Activated CD8-positive, alpha-beta T cell treated with anti-CD3 and anti-CD28 coated beads, Interleukin-2, amount 10 ng/mL, durations not matched to agents 7 days and 5 days (primary cell): Measurements from ENCODE around the gene AKAP13. TPM values are rescaled to one million over a fixed set of nuclear protein-coding genes. Genes with fewer than 3 reads are reported as not detected.
"Not testable (repeated sequence)": the region's sequence is repeated elsewhere in the genome, so short reads cannot be mapped to it uniquely, and the experiment has no call there.

Source experiments
- ATAC-seq: fragments of 150-1000 bp; cut with Tn5 transposase; one replicate; pipeline ENCODE4 v1.10.0; 2021; ENCODE audit warnings: moderate library complexity
- CTCF ChIA-PET: fragments of 350-600 bp; sonication (Branson Sonifier 250); formaldehyde crosslinking; loops from one replicate; lab custom pipeline; 2021; ENCODE audit warnings: antibody characterized with exemption; lab: Charles Lee
- POLR2A ChIA-PET: fragments of 350-600 bp; sonication (Branson Sonifier 250); formaldehyde crosslinking; loops from one replicate; lab custom pipeline; 2021; ENCODE audit warnings: antibody characterized with exemption; lab: Charles Lee
- DNase-seq: peaks from one replicate; pipeline ENCODE4 v3.0.0-alpha.2; 2020
- H3K27ac Mint-ChIP-seq: one replicate; pipeline ENCODE4 v1.8.0; 2021; ENCODE audit warnings: mild to moderate bottlenecking, mixed read lengths
- H3K27me3 Mint-ChIP-seq: one replicate; pipeline ENCODE4 v1.8.0; 2021; ENCODE audit warnings: low read depth, mixed read lengths
- H3K36me3 Mint-ChIP-seq: one replicate; pipeline ENCODE4 v1.8.0; 2021; ENCODE audit warnings: low read depth, mixed read lengths
- H3K4me1 Mint-ChIP-seq: one replicate; pipeline ENCODE4 v1.8.0; 2021; ENCODE audit warnings: low read depth, mixed read lengths
- H3K4me3 Mint-ChIP-seq: one replicate; pipeline ENCODE4 v1.8.0; 2021; ENCODE audit warnings: mild to moderate bottlenecking, mixed read lengths
- H3K9me3 Mint-ChIP-seq: one replicate; pipeline ENCODE4 v1.8.0; 2022; ENCODE audit warnings: mixed read lengths; ENCODE audit not compliant: insufficient read depth
- total RNA-seq, 2 experiments: library from RNA; stranded (reverse); gene quantifications; one replicate each; pipeline ENCODE4 v1.2.3, GENCODE V29; 2021

The AKAP13 gene
- total RNA-seq, 2 experiments from 2014 or later: 112 to 117 TPM

GRCh38 chr15:85525755-85526154 lies 145.4 kb downstream of the AKAP13 start:
- no peak for ATAC-seq
- H3K27me3 Mint-ChIP-seq: no peaks in the 10 kb centered on the region
- no peak overlapping the region for H3K4me3 Mint-ChIP-seq
- H3K36me3 Mint-ChIP-seq: peaks cover 17% of the 10 kb centered on the region
- no peaks in the 10 kb centered on the region for H3K9me3 Mint-ChIP-seq
- ChIA-PET CTCF (interaction anchor here (1.4 kb wide), 1 partner anchor 36 kb away, joined by 3 read pairs; no protein-coding TSS in a partner anchor), POLR2A (interaction anchor here (0.5 kb wide), 1 partner anchor 28 kb away, joined by 3 read pairs; no protein-coding TSS in a partner anchor)
- H3K27ac Mint-ChIP-seq: no peak overlapping the region
- DNase-seq: no peak
- peaks cover 15% of the 10 kb centered on the region for H3K4me1 Mint-ChIP-seq

- ChIA-PET POLR2A (interaction anchor here (0.7 kb wide), 1 partner anchor 19 kb away, joined by 3 read pairs; no protein-coding TSS in a partner anchor), CTCF (interaction anchor here (1.1 to 2.9 kb wide), 5 partner anchors 14 to 196 kb away, joined by 3 to 8 read pairs (median 5); no protein-coding TSS in a partner anchor)
- H3K4me1 Mint-ChIP-seq: peaks cover 15% of the 10 kb centered on the region
- no peak for ATAC-seq
- no peaks in the 10 kb centered on the region for H3K27me3 Mint-ChIP-seq
- H3K27ac Mint-ChIP-seq: no peak overlapping the region
- H3K4me3 Mint-ChIP-seq: no peak overlapping the region
- no peaks in the 10 kb centered on the region for H3K9me3 Mint-ChIP-seq
- H3K36me3 Mint-ChIP-seq: peaks cover 13% of the 10 kb centered on the region
- no peak for DNase-seq
Measured at GRCh38 chr15:85527895-85528294, 147.5 kb downstream of the AKAP13 start.

DNA sequence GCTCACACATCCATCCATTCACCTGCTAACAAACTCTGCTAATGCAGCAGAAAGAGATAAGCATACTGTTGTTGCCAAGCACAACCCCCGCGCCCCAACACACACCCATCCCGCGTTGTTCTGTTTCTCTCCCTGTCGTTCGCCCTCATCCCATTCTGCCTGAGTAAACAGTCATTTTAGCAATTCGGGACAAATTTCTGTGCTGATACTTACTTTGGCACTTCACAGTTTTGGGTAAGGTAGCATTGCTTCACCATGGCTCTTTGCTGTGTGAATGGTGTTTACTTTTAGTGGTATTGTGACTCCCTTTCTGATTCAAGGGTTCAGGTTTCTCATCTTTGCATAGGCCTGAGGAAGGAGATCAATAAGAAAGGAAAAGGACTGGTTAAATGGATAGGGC lies 149.7 kb downstream of the AKAP13 start:
- Mint-ChIP-seq H3K27me3 (no peaks in the 10 kb centered on the region), H3K9me3 (no peaks in the 10 kb centered on the region), H3K4me3 (no peak overlapping the region), H3K4me1 (peaks cover 24% of the 10 kb centered on the region), H3K27ac (no peak overlapping the region), H3K36me3 (peaks cover 21% of the 10 kb centered on the region)
- CTCF ChIA-PET: interaction anchor here (2.0 kb wide), 1 partner anchor 14 kb away, joined by 5 read pairs; no protein-coding TSS in a partner anchor
- ATAC-seq (no peak), DNase-seq (no peak)
- POLR2A ChIA-PET: no interaction called here

DNA sequence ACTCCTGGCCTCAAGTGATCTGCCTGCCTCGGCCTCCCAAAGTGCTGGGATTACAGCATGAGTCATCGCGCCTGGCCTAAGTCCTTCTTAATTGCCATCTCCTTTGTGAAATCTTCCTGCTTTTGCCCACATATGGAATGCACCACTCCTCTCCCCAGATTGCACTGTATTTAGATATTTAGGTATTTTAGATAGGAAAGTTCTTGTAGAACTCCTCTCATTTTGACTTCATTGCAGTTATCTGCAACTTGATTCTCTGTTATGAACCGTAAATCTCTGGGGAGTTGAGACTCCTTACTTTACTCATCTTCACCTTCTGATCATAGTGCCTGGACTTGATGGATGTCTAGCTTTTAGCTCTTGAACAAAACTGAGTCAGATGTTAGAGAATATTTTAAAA lies 150.7 kb downstream of the AKAP13 start:
- Mint-ChIP-seq H3K27me3 (no peaks in the 10 kb centered on the region), H3K9me3 (no peaks in the 10 kb centered on the region), H3K27ac (no peak overlapping the region), H3K36me3 (peaks cover 21% of the 10 kb centered on the region), H3K4me3 (no peak overlapping the region), H3K4me1 (peaks cover 26% of the 10 kb centered on the region)
- no peak for ATAC-seq
- CTCF ChIA-PET: interaction anchor here (1.0 to 2.0 kb wide), 3 partner anchors 10 to 25 kb away, joined by 3 to 5 read pairs (median 3); no protein-coding TSS in a partner anchor
- no peak for DNase-seq
- POLR2A ChIA-PET: no interaction called here

DNA sequence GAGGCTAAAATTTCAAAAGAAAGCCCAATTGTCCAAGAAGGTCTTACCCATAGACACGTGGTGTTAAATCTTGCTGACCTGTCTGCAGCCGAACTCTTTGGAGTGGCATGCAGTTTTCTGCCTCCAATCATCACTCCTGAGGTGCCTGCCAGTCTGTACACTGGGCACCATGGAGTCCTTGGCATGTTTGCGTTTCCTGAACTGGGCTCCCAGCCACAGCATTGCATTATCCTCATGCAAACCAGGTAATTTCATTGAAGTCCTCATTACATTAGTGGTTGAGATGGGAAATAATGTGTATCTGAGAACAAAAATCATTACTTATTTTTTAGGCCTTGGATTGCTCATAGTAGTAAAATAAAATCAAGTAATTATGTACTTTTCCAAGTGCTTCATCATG lies 152.3 kb downstream of the AKAP13 start:
- ATAC-seq (no peak), DNase-seq (no peak)
- ChIA-PET POLR2A (no interaction called here), CTCF (interaction anchor here (0.7 to 1.6 kb wide), 4 partner anchors 9 to 28 kb away, joined by 3 to 5 read pairs (median 4); no protein-coding TSS in a partner anchor)
- Mint-ChIP-seq H3K27me3 (no peaks in the 10 kb centered on the region), H3K9me3 (no peaks in the 10 kb centered on the region), H3K36me3 (peaks cover 21% of the 10 kb centered on the region), H3K4me1 (peaks cover 26% of the 10 kb centered on the region), H3K27ac (no peak overlapping the region), H3K4me3 (no peak overlapping the region)

- no peaks in the 10 kb centered on the region for H3K9me3 Mint-ChIP-seq
- H3K4me1 Mint-ChIP-seq: peaks cover 26% of the 10 kb centered on the region
- POLR2A ChIA-PET: interaction anchor here (0.9 kb wide), 1 partner anchor 90 kb away, joined by 3 read pairs; no protein-coding TSS in a partner anchor
- H3K36me3 Mint-ChIP-seq: peaks cover 21% of the 10 kb centered on the region
- peak overlapping the region; percentile 69 for H3K27ac Mint-ChIP-seq
- H3K4me3 Mint-ChIP-seq: peak overlapping the region; percentile 19
- CTCF ChIA-PET: interaction anchor here (1.0 to 2.2 kb wide), 3 partner anchors 10 to 48 kb away, joined by 3 to 8 read pairs (median 5); no protein-coding TSS in a partner anchor
- DNase-seq (peak; percentile 31), ATAC-seq (peak; percentile 95)
- no peaks in the 10 kb centered on the region for H3K27me3 Mint-ChIP-seq
Measured at GRCh38 chr15:85534031-85534430, 153.6 kb downstream of the AKAP13 start.

DNA sequence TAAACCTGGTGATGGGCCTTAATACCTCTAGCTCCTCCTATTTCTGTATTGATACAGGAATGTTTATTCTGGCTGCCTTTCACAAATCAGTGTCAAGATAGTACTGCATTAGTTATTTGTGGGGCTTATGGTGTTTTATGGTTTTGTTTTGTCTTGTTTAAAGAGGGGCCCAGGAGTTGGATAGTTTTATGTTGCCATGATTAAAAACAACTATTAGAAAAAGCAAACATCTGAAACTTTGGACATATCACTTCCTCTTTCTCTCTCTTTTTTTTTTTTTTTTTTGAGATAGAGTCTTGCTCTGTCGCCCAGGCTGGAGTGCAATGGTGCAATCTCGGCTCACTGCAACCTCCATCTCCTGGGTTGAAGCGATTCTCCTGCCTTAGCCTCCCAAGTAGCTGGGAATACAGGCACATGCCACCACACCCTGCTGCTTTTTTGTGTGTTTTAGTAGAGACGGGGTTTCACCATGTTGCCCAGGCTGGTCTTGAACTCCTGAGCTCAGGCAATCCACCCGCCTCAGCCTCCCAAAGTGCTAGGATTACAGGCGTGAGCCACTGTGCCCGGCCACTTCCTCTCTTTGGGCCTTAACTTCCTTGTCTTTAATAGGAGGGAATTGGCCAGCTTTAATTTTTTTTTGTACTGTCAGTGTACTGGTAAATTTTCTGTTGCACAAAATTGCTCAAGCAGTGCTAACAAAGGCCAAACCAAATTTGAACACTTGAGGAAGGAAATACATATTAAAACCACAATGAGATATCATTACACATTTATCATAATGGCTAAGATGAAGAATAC lies 155.3 kb downstream of the AKAP13 start:
- H3K27ac Mint-ChIP-seq, H3K4me3 Mint-ChIP-seq, DNase-seq, H3K9me3 Mint-ChIP-seq, ATAC-seq, H3K27me3 Mint-ChIP-seq: not testable (repeated sequence)
- CTCF ChIA-PET: interaction anchor here (2.2 kb wide), 1 partner anchor 8 kb away, joined by 8 read pairs; no protein-coding TSS in a partner anchor
- peaks cover 37% of the 10 kb centered on the region for H3K4me1 Mint-ChIP-seq
- POLR2A ChIA-PET: interaction anchor here (0.6 kb wide), 1 partner anchor 119 kb away, joined by 3 read pairs; no protein-coding TSS in a partner anchor
- H3K36me3 Mint-ChIP-seq: peaks cover 26% of the 10 kb centered on the region

GRCh38 chr15:85536341-85536740 lies 155.9 kb downstream of the AKAP13 start:
- ATAC-seq: no peak
- no peak overlapping the region for H3K4me3 Mint-ChIP-seq
- ChIA-PET POLR2A (no interaction called here), CTCF (no interaction called here)
- peaks cover 24% of the 10 kb centered on the region for H3K36me3 Mint-ChIP-seq
- H3K27me3 Mint-ChIP-seq: no peaks in the 10 kb centered on the region
- no peak overlapping the region for H3K27ac Mint-ChIP-seq
- DNase-seq: no peak
- no peaks in the 10 kb centered on the region for H3K9me3 Mint-ChIP-seq
- peaks cover 41% of the 10 kb centered on the region for H3K4me1 Mint-ChIP-seq

- Mint-ChIP-seq H3K27ac (no peak overlapping the region), H3K27me3 (no peaks in the 10 kb centered on the region), H3K36me3 (peaks cover 16% of the 10 kb centered on the region), H3K9me3 (no peaks in the 10 kb centered on the region), H3K4me1 (peaks cover 57% of the 10 kb centered on the region), H3K4me3 (no peak overlapping the region)
- DNase-seq: no peak
- ChIA-PET POLR2A (no interaction called here), CTCF (interaction anchor here (0.9 to 2.1 kb wide), 4 partner anchors 10 to 49 kb away, joined by 3 to 9 read pairs (median 4); no protein-coding TSS in a partner anchor)
- no peak for ATAC-seq
Measured at GRCh38 chr15:85539491-85539890, 159.1 kb downstream of the AKAP13 start.

DNA sequence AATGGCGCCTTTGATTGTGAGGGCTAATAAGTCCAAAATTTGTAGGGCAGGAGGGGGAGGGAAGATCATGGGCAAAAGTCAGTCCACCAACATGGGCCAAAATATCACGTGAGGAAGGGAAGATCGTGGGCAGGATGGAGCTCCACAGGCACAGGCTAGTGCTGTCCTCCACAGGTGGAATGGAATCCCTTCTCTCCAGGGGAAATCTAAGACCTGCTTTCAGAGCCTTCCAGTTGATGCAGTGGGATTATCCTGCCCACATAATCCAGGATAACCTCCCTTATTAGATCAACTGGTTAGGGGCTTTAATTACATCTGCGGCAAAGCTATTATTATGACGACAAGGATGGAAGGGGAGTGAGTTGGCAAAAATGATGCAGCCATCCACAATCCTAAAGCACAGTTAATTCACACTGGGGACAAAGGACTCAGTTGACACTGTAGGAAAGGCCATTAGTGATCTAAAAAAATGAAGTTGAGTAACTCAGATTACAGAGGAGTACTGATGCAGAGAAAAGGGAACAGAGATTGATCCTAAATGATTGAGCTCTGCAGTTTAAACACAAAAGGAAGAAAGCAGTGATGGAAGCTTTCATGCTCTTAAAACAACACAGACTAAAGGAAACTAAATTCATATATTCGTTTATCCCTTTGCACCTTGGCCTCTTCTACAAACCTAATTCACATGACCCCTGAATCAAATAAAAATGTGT lies 159.8 kb downstream of the AKAP13 start:
- H3K4me3 Mint-ChIP-seq: no peak overlapping the region
- H3K27me3 Mint-ChIP-seq: no peaks in the 10 kb centered on the region
- CTCF ChIA-PET: interaction anchor here (0.9 to 1.5 kb wide), 4 partner anchors 9 to 50 kb away, joined by 3 to 4 read pairs (median 3); no protein-coding TSS in a partner anchor
- DNase-seq (no peak), ATAC-seq (no peak)
- H3K4me1 Mint-ChIP-seq: peaks cover 56% of the 10 kb centered on the region
- POLR2A ChIA-PET: no interaction called here
- H3K36me3 Mint-ChIP-seq: peaks cover 12% of the 10 kb centered on the region
- H3K9me3 Mint-ChIP-seq: no peaks in the 10 kb centered on the region
- no peak overlapping the region for H3K27ac Mint-ChIP-seq

DNA sequence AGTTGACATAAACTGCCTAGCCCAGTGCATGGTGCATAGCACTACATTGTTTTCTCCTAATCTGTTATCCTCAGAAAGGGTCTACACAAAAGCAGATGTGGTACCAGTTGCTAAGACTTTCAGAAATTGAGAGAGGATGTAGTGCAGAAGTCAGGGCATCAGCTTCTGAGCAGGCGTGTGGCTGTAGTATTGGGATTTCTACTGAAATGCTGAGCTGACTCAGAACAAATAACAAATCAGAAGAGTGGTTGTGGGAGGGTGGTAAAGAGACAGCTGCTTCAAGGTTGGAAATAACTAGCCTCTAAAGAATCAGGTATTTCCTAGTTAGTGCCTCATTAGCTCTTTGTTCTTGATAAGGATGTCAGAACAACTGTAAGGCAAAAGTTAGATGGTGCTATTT lies 161.3 kb downstream of the AKAP13 start:
- CTCF ChIA-PET: interaction anchor here (0.8 to 7.0 kb wide), 9 partner anchors 9 to 53 kb away, joined by 3 to 79 read pairs (median 5); no protein-coding TSS in a partner anchor
- ATAC-seq: peak; percentile 52
- Mint-ChIP-seq H3K27ac (peak overlapping the region; percentile 5), H3K4me3 (no peak overlapping the region), H3K4me1 (peaks cover 61% of the 10 kb centered on the region), H3K9me3 (no peaks in the 10 kb centered on the region), H3K36me3 (peaks cover 19% of the 10 kb centered on the region), H3K27me3 (no peaks in the 10 kb centered on the region)
- peak; percentile 49 for DNase-seq
- POLR2A ChIA-PET: interaction anchor here (0.6 to 1.3 kb wide), 2 partner anchors 21 to 40 kb away, joined by 3 to 8 read pairs; no protein-coding TSS in a partner anchor
